Neuron (in vitro differentiated cells): ENCODE measurements around the gene FARSA.
"Not testable (repeated sequence)": the region's sequence is repeated elsewhere in the genome, so short reads cannot be mapped to it uniquely, and the experiment has no call there.

ENCODE experiments used
- H2AFZ ChIP-seq: one replicate; pipeline ENCODE4 v1.6.1; 2013; ENCODE audit warnings: low read depth, mild to moderate bottlenecking, inconsistent platforms, low read length, moderate library complexity
- H3K27me3 ChIP-seq: one replicate; pipeline ENCODE4 v1.6.1; 2013; ENCODE audit warnings: low read length; ENCODE audit not compliant: insufficient read depth
- H3K36me3 ChIP-seq: one replicate; pipeline ENCODE4 v1.6.1; 2013; ENCODE audit warnings: low read length; ENCODE audit not compliant: insufficient read depth
- H3K4me1 ChIP-seq: one replicate; pipeline ENCODE4 v1.6.1; 2013; ENCODE audit warnings: low read length; ENCODE audit not compliant: insufficient read depth
- H3K4me3 ChIP-seq: 2 replicates; pipeline ENCODE4 v1.5.1; 2013; ENCODE audit warnings: mild to moderate bottlenecking, low read length, moderate library complexity
- H3K9me3 ChIP-seq: one replicate; pipeline ENCODE4 v1.6.1; 2013; ENCODE audit warnings: low read length

Gene FARSA

GRCh38 chr19:12933287-12934072, at the start of gene FARSA:
FARSA (minus strand) TSS chr19:12933711; CDS start chr19:12933696, 15 bp downstream.
- Histone ChIP-seq H3K4me1 (peaks cover 16% of the 10 kb centered on the region), H3K27me3 (no peaks in the 10 kb centered on the region), H3K4me3 (peak within 1 kb of the TSS; percentile 82), H2AFZ (peak within 1 kb of the TSS; percentile 44), H3K36me3 (peaks cover 22% of the 10 kb centered on the region), H3K9me3 (no peaks in the 10 kb centered on the region)

DNA sequence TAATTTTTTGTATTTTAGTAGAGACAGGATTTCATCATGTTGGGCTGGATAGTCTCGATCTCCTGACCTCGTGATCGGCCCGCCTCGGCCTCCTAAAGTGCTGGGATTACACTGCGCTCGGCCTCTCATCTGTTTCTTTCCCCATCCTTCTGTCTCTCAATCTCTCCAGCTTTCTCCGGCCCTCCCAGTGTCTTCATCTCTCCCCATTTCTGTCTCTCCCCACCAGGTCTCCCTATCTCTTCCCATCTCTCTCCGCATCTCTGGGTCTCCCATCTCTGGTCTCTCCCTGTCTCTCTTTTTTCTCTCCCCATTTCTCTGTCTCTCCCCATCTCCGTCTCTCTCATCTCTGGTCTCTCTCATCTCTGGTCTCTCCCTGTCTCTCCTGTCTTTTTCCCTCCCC, 49.6 kb upstream of the FARSA start:
- Histone ChIP-seq H3K27me3 (peaks cover 35% of the 10 kb centered on the region), H3K4me1 (peaks cover 11% of the 10 kb centered on the region), H2AFZ (no peak overlapping the region), H3K9me3 (no peaks in the 10 kb centered on the region), H3K36me3 (no peaks in the 10 kb centered on the region), H3K4me3 (no peak overlapping the region)

DNA sequence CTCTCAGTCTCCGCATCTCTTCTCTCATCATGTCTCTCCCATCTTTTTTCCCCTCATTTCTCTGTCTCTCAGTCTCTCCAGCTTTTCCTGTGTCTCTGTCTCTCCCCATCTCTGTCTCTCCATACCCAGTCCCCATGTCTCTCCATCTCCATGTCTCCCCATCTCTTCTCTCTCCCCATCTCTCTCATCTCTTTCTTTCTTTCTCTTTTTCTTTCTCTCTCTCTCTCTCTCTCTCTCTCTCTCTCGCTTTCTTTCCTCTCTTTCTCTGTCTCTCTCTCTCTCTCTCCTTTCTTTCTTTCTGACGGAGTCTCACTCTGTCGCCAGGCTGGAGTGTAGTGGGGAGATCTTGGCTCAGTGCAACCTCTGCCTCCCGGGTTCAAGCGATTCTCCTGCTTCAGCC, 49.1 kb upstream of the FARSA start:
- Histone ChIP-seq H3K9me3 (no peaks in the 10 kb centered on the region), H3K4me1 (peaks cover 11% of the 10 kb centered on the region), H3K4me3 (no peak overlapping the region), H2AFZ (no peak overlapping the region), H3K27me3 (peaks cover 31% of the 10 kb centered on the region), H3K36me3 (no peaks in the 10 kb centered on the region)

GRCh38 chr19:12979974-12980373, 46.5 kb upstream of the FARSA start:
- Histone ChIP-seq H3K9me3 (no peaks in the 10 kb centered on the region), H3K4me1 (peaks cover 6% of the 10 kb centered on the region), H3K4me3 (no peak overlapping the region), H2AFZ (no peak overlapping the region), H3K27me3 (peaks cover 17% of the 10 kb centered on the region), H3K36me3 (no peaks in the 10 kb centered on the region)

DNA sequence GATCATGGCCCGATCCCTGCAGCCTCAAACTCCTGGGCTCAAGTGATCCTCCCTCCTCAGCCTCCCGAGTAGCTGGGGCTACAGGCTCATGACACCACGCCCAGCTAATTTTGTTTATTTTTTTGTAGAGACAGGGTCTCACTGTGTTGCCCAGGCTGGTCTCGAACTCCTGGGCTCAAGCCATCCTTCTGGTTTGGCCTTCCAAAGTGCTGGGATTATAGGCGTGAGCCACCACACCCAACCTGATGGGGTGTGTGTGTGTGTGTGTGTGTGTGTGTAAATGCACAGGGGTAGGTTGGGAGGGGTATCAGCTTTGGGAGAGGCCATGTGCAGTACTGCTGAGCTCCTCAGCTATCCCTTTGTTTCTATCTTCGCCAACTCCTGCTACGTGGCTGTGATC, 42.6 kb upstream of the FARSA start:
- H3K27me3 ChIP-seq: peaks cover 18% of the 10 kb centered on the region
- not testable (repeated sequence) for H3K4me3 ChIP-seq, H3K36me3 ChIP-seq, H2AFZ ChIP-seq, H3K4me1 ChIP-seq, H3K9me3 ChIP-seq

GRCh38 chr19:12975221-12975741, 41.8 kb upstream of the FARSA start:
- H3K9me3 ChIP-seq: no peaks in the 10 kb centered on the region
- H2AFZ ChIP-seq: no peak overlapping the region
- no peak overlapping the region for H3K4me3 ChIP-seq
- no peaks in the 10 kb centered on the region for H3K4me1 ChIP-seq
- H3K27me3 ChIP-seq: peaks cover 18% of the 10 kb centered on the region
- H3K36me3 ChIP-seq: no peaks in the 10 kb centered on the region

- H3K4me3 ChIP-seq: no peak overlapping the region
- peaks cover 18% of the 10 kb centered on the region for H3K27me3 ChIP-seq
- no peak overlapping the region for H2AFZ ChIP-seq
- H3K4me1 ChIP-seq: peaks cover 1% of the 10 kb centered on the region
- no peaks in the 10 kb centered on the region for H3K36me3 ChIP-seq
- H3K9me3 ChIP-seq: no peaks in the 10 kb centered on the region
Observed at GRCh38 chr19:12974301-12975220, 41.0 kb upstream of the FARSA start.

DNA sequence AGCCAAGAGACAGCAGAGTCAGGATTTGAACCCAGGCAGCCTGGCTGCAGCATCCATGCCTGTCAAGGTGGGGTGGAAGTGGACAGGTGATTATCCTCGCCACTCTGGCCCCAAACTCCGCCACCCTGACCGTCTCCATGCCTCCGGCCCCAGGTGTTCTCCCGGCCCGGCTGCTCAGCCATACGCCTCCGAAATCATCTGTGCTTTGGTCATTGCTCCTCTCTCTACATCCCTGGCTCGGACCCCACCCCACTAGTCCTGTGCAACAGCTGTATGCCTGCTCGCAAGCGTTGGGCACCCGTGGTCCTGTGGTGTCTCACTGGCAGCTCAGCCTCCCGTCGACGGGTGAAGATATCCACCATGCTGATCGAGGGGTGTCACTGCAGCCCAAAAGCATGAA, 39.7 kb upstream of the FARSA start:
- peaks cover 18% of the 10 kb centered on the region for H3K27me3 ChIP-seq
- H3K9me3 ChIP-seq: no peaks in the 10 kb centered on the region
- H3K4me3 ChIP-seq: no peak overlapping the region
- peaks cover 4% of the 10 kb centered on the region for H3K4me1 ChIP-seq
- no peaks in the 10 kb centered on the region for H3K36me3 ChIP-seq
- no peak overlapping the region for H2AFZ ChIP-seq

- H3K9me3 ChIP-seq: no peaks in the 10 kb centered on the region
- peaks cover 4% of the 10 kb centered on the region for H3K4me1 ChIP-seq
- no peak overlapping the region for H2AFZ ChIP-seq
- H3K36me3 ChIP-seq: no peaks in the 10 kb centered on the region
- peaks cover 14% of the 10 kb centered on the region for H3K27me3 ChIP-seq
- H3K4me3 ChIP-seq: no peak overlapping the region
Observed at GRCh38 chr19:12970070-12970820, 36.7 kb upstream of the FARSA start.

- H3K4me1 ChIP-seq: peaks cover 8% of the 10 kb centered on the region
- no peak within 1 kb of the TSS for H3K4me3 ChIP-seq
- H3K27me3 ChIP-seq: peaks cover 7% of the 10 kb centered on the region
- H2AFZ ChIP-seq: no peak within 1 kb of the TSS
- H3K9me3 ChIP-seq: no peaks in the 10 kb centered on the region
- no peaks in the 10 kb centered on the region for H3K36me3 ChIP-seq
Observed at GRCh38 chr19:12969292-12969988, 35.9 kb upstream of the FARSA start, which contains the start of gene DAND5. DAND5 (plus strand) TSS chr19:12969576; CDS start chr19:12969661, 85 bp downstream.

GRCh38 chr19:12967907-12968306, 34.4 kb upstream of the FARSA start:
- Histone ChIP-seq H3K4me3 (no peak overlapping the region), H2AFZ (no peak overlapping the region), H3K27me3 (no peaks in the 10 kb centered on the region), H3K36me3 (no peaks in the 10 kb centered on the region), H3K4me1 (peaks cover 8% of the 10 kb centered on the region), H3K9me3 (no peaks in the 10 kb centered on the region)

DNA sequence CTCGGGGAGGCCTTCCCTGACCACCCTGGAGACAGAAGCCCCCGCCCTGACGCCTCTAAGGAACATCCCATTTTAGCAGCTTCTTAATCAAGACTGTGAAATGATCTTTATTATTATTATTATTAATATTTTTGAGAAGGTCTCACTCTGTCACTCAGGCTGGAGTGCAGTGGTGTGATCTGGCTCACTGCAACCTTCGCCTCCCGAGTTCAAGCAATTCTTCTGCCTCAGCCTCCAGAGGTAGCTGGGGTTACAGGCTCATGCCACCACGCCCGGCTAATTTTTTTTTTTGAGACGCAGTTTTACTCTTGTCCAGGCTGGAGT, 32.3 kb upstream of the FARSA start:
- H3K4me3 ChIP-seq: peak overlapping the region; percentile 33
- no peaks in the 10 kb centered on the region for H3K27me3 ChIP-seq
- H3K4me1 ChIP-seq: peaks cover 8% of the 10 kb centered on the region

More for the DNA sequence above, 32.3 kb upstream of the FARSA start:
- no peak overlapping the region for H2AFZ ChIP-seq
- H3K36me3 ChIP-seq: no peaks in the 10 kb centered on the region
- H3K9me3 ChIP-seq: no peaks in the 10 kb centered on the region
